NB4 (cell line): ENCODE measurements around the gene CTRB1.

Experiments
- MYC ChIP-seq: IDR thresholded peaks from 2 replicates; pipeline ENCODE4 v1.6.1; 2011; ENCODE audit warnings: low read depth, low read length
- POLR2A ChIP-seq: IDR thresholded peaks from 2 replicates; pipeline ENCODE4 v1.6.1; 2011; ENCODE audit warnings: mild to moderate bottlenecking; ENCODE audit not compliant: insufficient read length; ENCODE audit errors: extremely low read depth
- TF ChIP-seq, protein P1 (sequence below): IDR thresholded peaks from one replicate; pipeline ENCODE4 v1.5.1; 2012; ENCODE audit warnings: low read depth, low read length

- TF ChIP-seq POLR2A (no peak), MYC (no peak)
- TF ChIP-seq, protein P1, sequence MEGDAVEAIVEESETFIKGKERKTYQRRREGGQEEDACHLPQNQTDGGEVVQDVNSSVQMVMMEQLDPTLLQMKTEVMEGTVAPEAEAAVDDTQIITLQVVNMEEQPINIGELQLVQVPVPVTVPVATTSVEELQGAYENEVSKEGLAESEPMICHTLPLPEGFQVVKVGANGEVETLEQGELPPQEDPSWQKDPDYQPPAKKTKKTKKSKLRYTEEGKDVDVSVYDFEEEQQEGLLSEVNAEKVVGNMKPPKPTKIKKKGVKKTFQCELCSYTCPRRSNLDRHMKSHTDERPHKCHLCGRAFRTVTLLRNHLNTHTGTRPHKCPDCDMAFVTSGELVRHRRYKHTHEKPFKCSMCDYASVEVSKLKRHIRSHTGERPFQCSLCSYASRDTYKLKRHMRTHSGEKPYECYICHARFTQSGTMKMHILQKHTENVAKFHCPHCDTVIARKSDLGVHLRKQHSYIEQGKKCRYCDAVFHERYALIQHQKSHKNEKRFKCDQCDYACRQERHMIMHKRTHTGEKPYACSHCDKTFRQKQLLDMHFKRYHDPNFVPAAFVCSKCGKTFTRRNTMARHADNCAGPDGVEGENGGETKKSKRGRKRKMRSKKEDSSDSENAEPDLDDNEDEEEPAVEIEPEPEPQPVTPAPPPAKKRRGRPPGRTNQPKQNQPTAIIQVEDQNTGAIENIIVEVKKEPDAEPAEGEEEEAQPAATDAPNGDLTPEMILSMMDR = no peak
Observed at GRCh38 chr16:75252946-75253911, 34.4 kb downstream of the CTRB1 start.
